Hepatocyte (in vitro differentiated cells): Measurements from ENCODE around the gene KCNK15.

Source experiments
- EZH2 ChIP-seq: fragments of 200-600 bp; sonication (generic); IDR thresholded peaks from 2 replicates; pipeline ENCODE4 v1.6.1; 2016; ENCODE audit warnings: antibody characterized with exemption, mild to moderate bottlenecking, borderline replicate concordance
- TF ChIP-seq, protein P1 (sequence below): fragments of 200-600 bp; sonication (generic); IDR thresholded peaks from 2 replicates; pipeline ENCODE4 v1.5.1; 2016; ENCODE audit warnings: antibody characterized with exemption, mild to moderate bottlenecking; ENCODE audit not compliant: poor library complexity

- TF ChIP-seq, protein P1, sequence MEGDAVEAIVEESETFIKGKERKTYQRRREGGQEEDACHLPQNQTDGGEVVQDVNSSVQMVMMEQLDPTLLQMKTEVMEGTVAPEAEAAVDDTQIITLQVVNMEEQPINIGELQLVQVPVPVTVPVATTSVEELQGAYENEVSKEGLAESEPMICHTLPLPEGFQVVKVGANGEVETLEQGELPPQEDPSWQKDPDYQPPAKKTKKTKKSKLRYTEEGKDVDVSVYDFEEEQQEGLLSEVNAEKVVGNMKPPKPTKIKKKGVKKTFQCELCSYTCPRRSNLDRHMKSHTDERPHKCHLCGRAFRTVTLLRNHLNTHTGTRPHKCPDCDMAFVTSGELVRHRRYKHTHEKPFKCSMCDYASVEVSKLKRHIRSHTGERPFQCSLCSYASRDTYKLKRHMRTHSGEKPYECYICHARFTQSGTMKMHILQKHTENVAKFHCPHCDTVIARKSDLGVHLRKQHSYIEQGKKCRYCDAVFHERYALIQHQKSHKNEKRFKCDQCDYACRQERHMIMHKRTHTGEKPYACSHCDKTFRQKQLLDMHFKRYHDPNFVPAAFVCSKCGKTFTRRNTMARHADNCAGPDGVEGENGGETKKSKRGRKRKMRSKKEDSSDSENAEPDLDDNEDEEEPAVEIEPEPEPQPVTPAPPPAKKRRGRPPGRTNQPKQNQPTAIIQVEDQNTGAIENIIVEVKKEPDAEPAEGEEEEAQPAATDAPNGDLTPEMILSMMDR: no peak
- no peak for TF ChIP-seq EZH2
Measured at GRCh38 chr20:44745598-44746366, at the start of gene KCNK15.
